SK-N-MC (cell line): ENCODE data around the gene RNF123.

ENCODE experiments used
- EZH2 ChIP-seq: fragments of 200-600 bp; sonication (generic); IDR thresholded peaks from one replicate; pipeline ENCODE4 v1.6.1; 2017; ENCODE audit warnings: antibody characterized with exemption
- FOXP2 ChIP-seq: optimal IDR thresholded peaks from 2 replicates; pipeline ENCODE3; 2011; ENCODE audit warnings: mild to moderate bottlenecking, moderate library complexity; ENCODE audit not compliant: insufficient read depth; ENCODE audit errors: extremely low read length, control extremely low read depth
- POLR2AphosphoS5 ChIP-seq: IDR thresholded peaks from 2 replicates; pipeline ENCODE4 v1.6.1; 2012; ENCODE audit warnings: mild to moderate bottlenecking, low read depth, low read length, borderline replicate concordance

- TF ChIP-seq EZH2: no peak
- TF ChIP-seq POLR2AphosphoS5: no peak
- TF ChIP-seq FOXP2: no peak
Observed at GRCh38 chr3:49745986-49746385, 56.6 kb downstream of the RNF123 start.
